Adrenal gland (tissue), 5 donors: Measurements from ENCODE around the gene ATXN7.

ENCODE experiments used
- POLR2A ChIP-seq, 2 donors: fragments of 450-650 bp; IDR thresholded peaks; one replicate each; pipeline ENCODE4 v1.6.1; 2017; ENCODE audit warnings: antibody characterized with exemption in 2 of 2, mild to moderate bottlenecking in 2 of 2, moderate library complexity in 1 of 2
- TF ChIP-seq, protein P1 (sequence below), 6 experiments: fragments of 450-650 bp in 4 of 6; fragments of 200-600 bp in 2 of 6; sonication (generic) in 1 of 6; IDR thresholded peaks; 1 replicate in 5 of 6; 2 replicates in 1 of 6; pipeline versions ENCODE4 v1.5.1 to v1.8.0; 2016 to 2021; ENCODE audit warnings: antibody characterized with exemption in 6 of 6, mild to moderate bottlenecking in 2 of 6, moderate library complexity in 1 of 6
- donor health status: DM: no; HTN: no; CAD: no.

DNA sequence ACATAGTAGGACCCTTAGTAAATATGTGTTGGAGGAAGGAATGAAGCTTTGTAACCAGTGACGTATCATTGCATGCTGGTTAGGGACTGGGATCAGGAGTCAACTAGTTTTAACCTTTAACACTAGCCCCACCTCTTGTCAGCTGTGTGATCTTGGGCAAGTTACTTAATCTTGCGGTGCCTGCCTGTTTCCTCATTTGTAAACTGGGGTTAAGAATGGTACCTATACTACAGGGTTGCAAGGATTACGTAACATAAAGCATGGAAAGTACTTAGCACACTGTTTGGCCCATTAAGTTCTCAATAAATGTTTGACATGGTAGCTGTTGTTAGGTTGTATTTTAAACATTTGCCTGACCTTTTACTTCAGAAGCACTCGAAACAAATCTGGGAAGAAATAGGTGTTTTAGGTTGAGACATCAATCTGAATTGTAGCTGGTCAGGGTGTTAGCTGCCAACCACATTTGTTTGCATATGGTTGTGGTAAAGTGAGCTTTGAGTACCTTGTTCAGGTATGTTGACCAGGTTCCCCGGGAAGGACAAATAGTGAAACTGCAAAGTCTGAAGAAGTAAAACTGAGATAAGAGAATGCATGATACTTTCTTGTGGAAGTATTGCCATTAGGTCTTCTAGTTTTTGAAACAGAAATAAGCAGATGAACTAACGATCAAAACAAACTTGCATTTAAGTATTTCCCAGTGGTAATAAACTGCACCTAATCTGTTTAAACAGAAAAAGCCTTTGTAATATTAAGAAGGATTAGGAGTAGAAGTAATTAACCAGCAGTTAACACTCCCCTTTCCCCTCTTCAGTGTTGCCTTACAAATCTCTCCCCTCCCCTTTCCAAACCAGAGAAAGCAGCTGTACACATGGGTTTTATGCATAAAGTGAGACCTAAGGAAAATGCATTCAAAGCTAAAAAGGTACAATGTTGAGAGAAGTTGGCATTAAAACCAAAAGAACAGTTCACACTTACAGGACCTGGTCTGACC is 74.3 kb downstream of the ATXN7 start:
- TF ChIP-seq, protein P1, sequence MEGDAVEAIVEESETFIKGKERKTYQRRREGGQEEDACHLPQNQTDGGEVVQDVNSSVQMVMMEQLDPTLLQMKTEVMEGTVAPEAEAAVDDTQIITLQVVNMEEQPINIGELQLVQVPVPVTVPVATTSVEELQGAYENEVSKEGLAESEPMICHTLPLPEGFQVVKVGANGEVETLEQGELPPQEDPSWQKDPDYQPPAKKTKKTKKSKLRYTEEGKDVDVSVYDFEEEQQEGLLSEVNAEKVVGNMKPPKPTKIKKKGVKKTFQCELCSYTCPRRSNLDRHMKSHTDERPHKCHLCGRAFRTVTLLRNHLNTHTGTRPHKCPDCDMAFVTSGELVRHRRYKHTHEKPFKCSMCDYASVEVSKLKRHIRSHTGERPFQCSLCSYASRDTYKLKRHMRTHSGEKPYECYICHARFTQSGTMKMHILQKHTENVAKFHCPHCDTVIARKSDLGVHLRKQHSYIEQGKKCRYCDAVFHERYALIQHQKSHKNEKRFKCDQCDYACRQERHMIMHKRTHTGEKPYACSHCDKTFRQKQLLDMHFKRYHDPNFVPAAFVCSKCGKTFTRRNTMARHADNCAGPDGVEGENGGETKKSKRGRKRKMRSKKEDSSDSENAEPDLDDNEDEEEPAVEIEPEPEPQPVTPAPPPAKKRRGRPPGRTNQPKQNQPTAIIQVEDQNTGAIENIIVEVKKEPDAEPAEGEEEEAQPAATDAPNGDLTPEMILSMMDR (IDR thresholded peaks at IDR 0.05) = no peak
- no peak for TF ChIP-seq POLR2A (IDR thresholded peaks at IDR 0.05)
